ENCODE data around the gene ME1.

DNA sequence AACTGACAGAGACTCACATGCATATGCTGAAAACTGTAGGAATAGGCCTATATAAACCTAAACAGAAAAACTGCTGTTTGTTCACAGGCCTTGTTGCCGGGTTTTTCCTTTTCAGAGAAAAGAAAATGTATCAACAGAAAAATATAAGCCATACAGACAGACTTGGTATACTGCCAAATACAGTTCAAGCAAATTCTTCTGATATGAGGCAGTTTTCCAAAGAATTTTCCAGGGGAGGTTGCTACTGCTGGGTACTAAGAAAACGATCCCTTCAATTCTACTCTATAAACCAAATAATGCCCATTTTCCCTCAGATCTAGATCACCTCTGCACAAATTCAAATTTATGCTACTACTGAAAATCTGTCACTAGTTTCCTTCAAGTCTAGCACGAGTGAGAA is 59.4 kb downstream of the ME1 start:
- TF ChIP-seq, protein P1, sequence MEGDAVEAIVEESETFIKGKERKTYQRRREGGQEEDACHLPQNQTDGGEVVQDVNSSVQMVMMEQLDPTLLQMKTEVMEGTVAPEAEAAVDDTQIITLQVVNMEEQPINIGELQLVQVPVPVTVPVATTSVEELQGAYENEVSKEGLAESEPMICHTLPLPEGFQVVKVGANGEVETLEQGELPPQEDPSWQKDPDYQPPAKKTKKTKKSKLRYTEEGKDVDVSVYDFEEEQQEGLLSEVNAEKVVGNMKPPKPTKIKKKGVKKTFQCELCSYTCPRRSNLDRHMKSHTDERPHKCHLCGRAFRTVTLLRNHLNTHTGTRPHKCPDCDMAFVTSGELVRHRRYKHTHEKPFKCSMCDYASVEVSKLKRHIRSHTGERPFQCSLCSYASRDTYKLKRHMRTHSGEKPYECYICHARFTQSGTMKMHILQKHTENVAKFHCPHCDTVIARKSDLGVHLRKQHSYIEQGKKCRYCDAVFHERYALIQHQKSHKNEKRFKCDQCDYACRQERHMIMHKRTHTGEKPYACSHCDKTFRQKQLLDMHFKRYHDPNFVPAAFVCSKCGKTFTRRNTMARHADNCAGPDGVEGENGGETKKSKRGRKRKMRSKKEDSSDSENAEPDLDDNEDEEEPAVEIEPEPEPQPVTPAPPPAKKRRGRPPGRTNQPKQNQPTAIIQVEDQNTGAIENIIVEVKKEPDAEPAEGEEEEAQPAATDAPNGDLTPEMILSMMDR (IDR thresholded peaks at IDR 0.05; ENCODE audit: poor library complexity), result no peak
- TF ChIP-seq EZH2phosphoT487 (IDR thresholded peaks at IDR 0.05; ENCODE audit: low read depth, severe bottlenecking, unreplicated experiment), result no peak
